Activated naive CD4-positive, alpha-beta T cell treated with anti-CD3 and anti-CD28 coated beads, Interleukin-2, amount 50 U/mL, for 24 hours (primary cell): ENCODE measurements around the gene PRRC2A.

Experiments used
- H3K27ac Mint-ChIP-seq: one replicate; pipeline ENCODE4 v1.8.0; 2021; ENCODE audit warnings: mild to moderate bottlenecking, mixed read lengths
- H3K27me3 Mint-ChIP-seq: one replicate; pipeline ENCODE4 v1.8.0; 2021; ENCODE audit warnings: mixed read lengths
- H3K36me3 Mint-ChIP-seq: one replicate; pipeline ENCODE4 v1.8.0; 2021; ENCODE audit warnings: mixed read lengths
- H3K4me1 Mint-ChIP-seq: one replicate; pipeline ENCODE4 v1.8.0; 2021; ENCODE audit warnings: mixed read lengths
- H3K4me3 Mint-ChIP-seq: one replicate; pipeline ENCODE4 v1.8.0; 2021; ENCODE audit warnings: mild to moderate bottlenecking, mixed read lengths
- H3K9me3 Mint-ChIP-seq: one replicate; pipeline ENCODE4 v1.8.0; 2021; ENCODE audit warnings: mixed read lengths

PRRC2A gene

DNA sequence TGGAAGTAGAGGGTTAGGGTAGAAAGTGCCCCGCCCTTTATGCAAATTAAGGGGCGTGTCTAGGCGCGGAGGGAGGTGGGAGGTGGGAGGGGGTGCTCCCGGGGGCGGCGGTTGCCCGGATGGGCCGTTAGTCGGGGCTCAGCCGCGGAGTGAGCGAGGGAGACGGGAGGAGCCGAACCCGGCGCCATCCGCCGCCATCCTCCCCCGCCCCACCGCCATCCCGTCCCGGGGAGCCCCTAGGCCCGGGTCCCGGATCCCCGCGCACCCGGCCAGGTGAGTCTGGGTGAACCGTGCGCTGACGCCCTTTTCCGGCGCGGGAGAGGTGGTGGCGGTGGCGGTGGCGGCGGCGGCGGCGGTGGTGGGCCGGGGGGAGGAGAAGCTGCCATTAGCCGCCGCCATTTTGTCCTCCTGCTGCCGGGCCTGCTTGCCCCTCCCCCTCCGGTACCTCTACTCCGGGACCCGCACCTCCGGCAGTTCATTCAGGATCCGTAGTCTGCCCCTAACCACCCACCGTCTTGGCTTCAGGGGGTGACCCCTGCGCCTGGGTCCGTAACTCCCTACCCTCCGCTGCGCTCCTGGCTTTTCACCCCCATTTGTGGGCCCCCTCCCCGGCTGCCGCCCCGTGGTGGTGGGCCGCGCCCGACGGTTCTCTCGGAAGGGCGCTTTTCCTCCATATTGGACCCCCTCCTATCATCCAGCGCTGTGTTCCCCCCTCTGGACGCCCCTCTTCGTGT, at the start of gene PRRC2A:
TSS of gene PRRC2A (plus strand) at position 130 of the 734 bp plus-strand sequence. CDS start 2,075 bp downstream, outside the sequence.
- Mint-ChIP-seq H3K36me3 (peaks cover 14% of the 10 kb centered on the region), H3K9me3 (no peaks in the 10 kb centered on the region)

DNA sequence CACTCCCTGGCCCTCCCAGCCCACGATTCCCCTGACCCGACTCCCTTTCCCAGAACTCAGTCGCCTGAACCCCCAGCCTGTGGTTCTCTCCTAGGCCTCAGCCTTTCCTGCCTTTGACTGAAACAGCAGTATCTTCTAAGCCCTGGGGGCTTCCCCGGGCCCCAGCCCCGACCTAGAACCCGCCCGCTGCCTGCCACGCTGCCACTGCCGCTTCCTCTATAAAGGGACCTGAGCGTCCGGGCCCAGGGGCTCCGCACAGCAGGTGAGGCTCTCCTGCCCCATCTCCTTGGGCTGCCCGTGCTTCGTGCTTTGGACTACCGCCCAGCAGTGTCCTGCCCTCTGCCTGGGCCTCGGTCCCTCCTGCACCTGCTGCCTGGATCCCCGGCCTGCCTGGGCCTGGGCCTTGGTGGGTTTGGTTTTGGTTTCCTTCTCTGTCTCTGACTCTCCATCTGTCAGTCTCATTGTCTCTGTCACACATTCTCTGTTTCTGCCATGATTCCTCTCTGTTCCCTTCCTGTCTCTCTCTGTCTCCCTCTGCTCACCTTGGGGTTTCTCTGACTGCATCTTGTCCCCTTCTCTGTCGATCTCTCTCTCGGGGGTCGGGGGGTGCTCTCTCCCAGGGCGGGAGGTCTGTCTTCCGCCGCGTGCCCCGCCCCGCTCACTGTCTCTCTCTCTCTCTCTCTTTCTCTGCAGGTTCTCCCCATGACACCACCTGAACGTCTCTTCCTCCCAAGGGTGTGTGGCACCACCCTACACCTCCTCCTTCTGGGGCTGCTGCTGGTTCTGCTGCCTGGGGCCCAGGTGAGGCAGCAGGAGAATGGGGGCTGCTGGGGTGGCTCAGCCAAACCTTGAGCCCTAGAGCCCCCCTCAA, 48.2 kb upstream of the PRRC2A start, which contains the start of gene LTA:
TSS of gene LTA (plus strand) at position 249 of the 871 bp plus-strand sequence. CDS start at position 703, 454 bp downstream.
- no peaks in the 10 kb centered on the region for H3K9me3 Mint-ChIP-seq
- H3K27ac Mint-ChIP-seq = peak within 1 kb of the TSS; percentile 99
- peak within 1 kb of the TSS; percentile 99 for H3K4me3 Mint-ChIP-seq
- H3K4me1 Mint-ChIP-seq = peaks cover 95% of the 10 kb centered on the region
- H3K27me3 Mint-ChIP-seq = no peaks in the 10 kb centered on the region
- H3K36me3 Mint-ChIP-seq = peaks cover 30% of the 10 kb centered on the region

More for the DNA sequence above, at the start of gene PRRC2A:
- Mint-ChIP-seq H3K27ac (peak within 1 kb of the TSS; percentile 99), H3K4me3 (peak within 1 kb of the TSS; percentile 95), H3K4me1 (peaks cover 43% of the 10 kb centered on the region), H3K27me3 (no peaks in the 10 kb centered on the region)

DNA sequence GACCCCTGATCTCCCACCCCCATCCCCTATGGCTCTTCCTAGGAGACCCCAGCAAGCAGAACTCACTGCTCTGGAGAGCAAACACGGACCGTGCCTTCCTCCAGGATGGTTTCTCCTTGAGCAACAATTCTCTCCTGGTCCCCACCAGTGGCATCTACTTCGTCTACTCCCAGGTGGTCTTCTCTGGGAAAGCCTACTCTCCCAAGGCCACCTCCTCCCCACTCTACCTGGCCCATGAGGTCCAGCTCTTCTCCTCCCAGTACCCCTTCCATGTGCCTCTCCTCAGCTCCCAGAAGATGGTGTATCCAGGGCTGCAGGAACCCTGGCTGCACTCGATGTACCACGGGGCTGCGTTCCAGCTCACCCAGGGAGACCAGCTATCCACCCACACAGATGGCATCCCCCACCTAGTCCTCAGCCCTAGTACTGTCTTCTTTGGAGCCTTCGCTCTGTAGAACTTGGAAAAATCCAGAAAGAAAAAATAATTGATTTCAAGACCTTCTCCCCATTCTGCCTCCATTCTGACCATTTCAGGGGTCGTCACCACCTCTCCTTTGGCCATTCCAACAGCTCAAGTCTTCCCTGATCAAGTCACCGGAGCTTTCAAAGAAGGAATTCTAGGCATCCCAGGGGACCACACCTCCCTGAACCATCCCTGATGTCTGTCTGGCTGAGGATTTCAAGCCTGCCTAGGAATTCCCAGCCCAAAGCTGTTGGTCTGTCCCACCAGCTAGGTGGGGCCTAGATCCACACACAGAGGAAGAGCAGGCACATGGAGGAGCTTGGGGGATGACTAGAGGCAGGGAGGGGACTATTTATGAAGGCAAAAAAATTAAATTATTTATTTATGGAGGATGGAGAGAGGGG, 47.0 kb upstream of the PRRC2A start:
- Mint-ChIP-seq H3K4me1 (peaks cover 87% of the 10 kb centered on the region), H3K36me3 (peaks cover 29% of the 10 kb centered on the region), H3K4me3 (peak overlapping the region; percentile 99), H3K9me3 (no peaks in the 10 kb centered on the region), H3K27me3 (no peaks in the 10 kb centered on the region), H3K27ac (peak overlapping the region; percentile 99)

DNA sequence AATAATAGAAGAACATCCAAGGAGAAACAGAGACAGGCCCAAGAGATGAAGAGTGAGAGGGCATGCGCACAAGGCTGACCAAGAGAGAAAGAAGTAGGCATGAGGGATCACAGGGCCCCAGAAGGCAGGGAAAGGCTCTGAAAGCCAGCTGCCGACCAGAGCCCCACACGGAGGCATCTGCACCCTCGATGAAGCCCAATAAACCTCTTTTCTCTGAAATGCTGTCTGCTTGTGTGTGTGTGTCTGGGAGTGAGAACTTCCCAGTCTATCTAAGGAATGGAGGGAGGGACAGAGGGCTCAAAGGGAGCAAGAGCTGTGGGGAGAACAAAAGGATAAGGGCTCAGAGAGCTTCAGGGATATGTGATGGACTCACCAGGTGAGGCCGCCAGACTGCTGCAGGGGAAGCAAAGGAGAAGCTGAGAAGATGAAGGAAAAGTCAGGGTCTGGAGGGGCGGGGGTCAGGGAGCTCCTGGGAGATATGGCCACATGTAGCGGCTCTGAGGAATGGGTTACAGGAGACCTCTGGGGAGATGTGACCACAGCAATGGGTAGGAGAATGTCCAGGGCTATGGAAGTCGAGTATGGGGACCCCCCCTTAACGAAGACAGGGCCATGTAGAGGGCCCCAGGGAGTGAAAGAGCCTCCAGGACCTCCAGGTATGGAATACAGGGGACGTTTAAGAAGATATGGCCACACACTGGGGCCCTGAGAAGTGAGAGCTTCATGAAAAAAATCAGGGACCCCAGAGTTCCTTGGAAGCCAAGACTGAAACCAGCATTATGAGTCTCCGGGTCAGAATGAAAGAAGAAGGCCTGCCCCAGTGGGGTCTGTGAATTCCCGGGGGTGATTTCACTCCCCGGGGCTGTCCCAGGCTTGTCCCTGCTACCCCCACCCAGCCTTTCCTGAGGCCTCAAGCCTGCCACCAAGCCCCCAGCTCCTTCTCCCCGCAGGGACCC, 46.1 kb upstream of the PRRC2A start:
- peaks cover 87% of the 10 kb centered on the region for H3K4me1 Mint-ChIP-seq
- H3K9me3 Mint-ChIP-seq = no peaks in the 10 kb centered on the region
- H3K4me3 Mint-ChIP-seq = peak overlapping the region; percentile 99
- peak overlapping the region; percentile 99 for H3K27ac Mint-ChIP-seq
- H3K36me3 Mint-ChIP-seq = peaks cover 33% of the 10 kb centered on the region
- H3K27me3 Mint-ChIP-seq = no peaks in the 10 kb centered on the region

DNA sequence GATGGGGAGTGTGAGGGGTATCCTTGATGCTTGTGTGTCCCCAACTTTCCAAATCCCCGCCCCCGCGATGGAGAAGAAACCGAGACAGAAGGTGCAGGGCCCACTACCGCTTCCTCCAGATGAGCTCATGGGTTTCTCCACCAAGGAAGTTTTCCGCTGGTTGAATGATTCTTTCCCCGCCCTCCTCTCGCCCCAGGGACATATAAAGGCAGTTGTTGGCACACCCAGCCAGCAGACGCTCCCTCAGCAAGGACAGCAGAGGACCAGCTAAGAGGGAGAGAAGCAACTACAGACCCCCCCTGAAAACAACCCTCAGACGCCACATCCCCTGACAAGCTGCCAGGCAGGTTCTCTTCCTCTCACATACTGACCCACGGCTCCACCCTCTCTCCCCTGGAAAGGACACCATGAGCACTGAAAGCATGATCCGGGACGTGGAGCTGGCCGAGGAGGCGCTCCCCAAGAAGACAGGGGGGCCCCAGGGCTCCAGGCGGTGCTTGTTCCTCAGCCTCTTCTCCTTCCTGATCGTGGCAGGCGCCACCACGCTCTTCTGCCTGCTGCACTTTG, 45.1 kb upstream of the PRRC2A start, which contains the start of gene TNF:
TSS of gene TNF (plus strand) at position 231 of the 567 bp plus-strand sequence. CDS start at position 408, 177 bp downstream.
- Mint-ChIP-seq H3K27ac (peak within 1 kb of the TSS; percentile 99), H3K4me1 (peaks cover 86% of the 10 kb centered on the region), H3K9me3 (no peaks in the 10 kb centered on the region), H3K36me3 (peaks cover 35% of the 10 kb centered on the region), H3K27me3 (no peaks in the 10 kb centered on the region), H3K4me3 (peak within 1 kb of the TSS; percentile 99)

DNA sequence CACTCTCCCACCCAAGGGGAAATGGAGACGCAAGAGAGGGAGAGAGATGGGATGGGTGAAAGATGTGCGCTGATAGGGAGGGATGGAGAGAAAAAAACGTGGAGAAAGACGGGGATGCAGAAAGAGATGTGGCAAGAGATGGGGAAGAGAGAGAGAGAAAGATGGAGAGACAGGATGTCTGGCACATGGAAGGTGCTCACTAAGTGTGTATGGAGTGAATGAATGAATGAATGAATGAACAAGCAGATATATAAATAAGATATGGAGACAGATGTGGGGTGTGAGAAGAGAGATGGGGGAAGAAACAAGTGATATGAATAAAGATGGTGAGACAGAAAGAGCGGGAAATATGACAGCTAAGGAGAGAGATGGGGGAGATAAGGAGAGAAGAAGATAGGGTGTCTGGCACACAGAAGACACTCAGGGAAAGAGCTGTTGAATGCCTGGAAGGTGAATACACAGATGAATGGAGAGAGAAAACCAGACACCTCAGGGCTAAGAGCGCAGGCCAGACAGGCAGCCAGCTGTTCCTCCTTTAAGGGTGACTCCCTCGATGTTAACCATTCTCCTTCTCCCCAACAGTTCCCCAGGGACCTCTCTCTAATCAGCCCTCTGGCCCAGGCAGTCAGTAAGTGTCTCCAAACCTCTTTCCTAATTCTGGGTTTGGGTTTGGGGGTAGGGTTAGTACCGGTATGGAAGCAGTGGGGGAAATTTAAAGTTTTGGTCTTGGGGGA, 44.4 kb upstream of the PRRC2A start:
- Mint-ChIP-seq H3K4me3 (peak overlapping the region; percentile 99), H3K36me3 (peaks cover 39% of the 10 kb centered on the region), H3K27ac (peak overlapping the region; percentile 99), H3K9me3 (no peaks in the 10 kb centered on the region), H3K27me3 (no peaks in the 10 kb centered on the region), H3K4me1 (peaks cover 84% of the 10 kb centered on the region)

DNA sequence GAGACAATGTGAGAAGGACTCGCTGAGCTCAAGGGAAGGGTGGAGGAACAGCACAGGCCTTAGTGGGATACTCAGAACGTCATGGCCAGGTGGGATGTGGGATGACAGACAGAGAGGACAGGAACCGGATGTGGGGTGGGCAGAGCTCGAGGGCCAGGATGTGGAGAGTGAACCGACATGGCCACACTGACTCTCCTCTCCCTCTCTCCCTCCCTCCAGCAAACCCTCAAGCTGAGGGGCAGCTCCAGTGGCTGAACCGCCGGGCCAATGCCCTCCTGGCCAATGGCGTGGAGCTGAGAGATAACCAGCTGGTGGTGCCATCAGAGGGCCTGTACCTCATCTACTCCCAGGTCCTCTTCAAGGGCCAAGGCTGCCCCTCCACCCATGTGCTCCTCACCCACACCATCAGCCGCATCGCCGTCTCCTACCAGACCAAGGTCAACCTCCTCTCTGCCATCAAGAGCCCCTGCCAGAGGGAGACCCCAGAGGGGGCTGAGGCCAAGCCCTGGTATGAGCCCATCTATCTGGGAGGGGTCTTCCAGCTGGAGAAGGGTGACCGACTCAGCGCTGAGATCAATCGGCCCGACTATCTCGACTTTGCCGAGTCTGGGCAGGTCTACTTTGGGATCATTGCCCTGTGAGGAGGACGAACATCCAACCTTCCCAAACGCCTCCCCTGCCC, 43.5 kb upstream of the PRRC2A start:
- Mint-ChIP-seq H3K27me3 (no peaks in the 10 kb centered on the region), H3K4me1 (peaks cover 79% of the 10 kb centered on the region), H3K27ac (peak overlapping the region; percentile 99), H3K4me3 (peak overlapping the region; percentile 99), H3K36me3 (peaks cover 44% of the 10 kb centered on the region), H3K9me3 (no peaks in the 10 kb centered on the region)

DNA sequence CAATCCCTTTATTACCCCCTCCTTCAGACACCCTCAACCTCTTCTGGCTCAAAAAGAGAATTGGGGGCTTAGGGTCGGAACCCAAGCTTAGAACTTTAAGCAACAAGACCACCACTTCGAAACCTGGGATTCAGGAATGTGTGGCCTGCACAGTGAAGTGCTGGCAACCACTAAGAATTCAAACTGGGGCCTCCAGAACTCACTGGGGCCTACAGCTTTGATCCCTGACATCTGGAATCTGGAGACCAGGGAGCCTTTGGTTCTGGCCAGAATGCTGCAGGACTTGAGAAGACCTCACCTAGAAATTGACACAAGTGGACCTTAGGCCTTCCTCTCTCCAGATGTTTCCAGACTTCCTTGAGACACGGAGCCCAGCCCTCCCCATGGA, 42.9 kb upstream of the PRRC2A start:
- H3K36me3 Mint-ChIP-seq = peaks cover 41% of the 10 kb centered on the region
- peaks cover 79% of the 10 kb centered on the region for H3K4me1 Mint-ChIP-seq
- no peak overlapping the region for H3K27ac Mint-ChIP-seq

DNA sequence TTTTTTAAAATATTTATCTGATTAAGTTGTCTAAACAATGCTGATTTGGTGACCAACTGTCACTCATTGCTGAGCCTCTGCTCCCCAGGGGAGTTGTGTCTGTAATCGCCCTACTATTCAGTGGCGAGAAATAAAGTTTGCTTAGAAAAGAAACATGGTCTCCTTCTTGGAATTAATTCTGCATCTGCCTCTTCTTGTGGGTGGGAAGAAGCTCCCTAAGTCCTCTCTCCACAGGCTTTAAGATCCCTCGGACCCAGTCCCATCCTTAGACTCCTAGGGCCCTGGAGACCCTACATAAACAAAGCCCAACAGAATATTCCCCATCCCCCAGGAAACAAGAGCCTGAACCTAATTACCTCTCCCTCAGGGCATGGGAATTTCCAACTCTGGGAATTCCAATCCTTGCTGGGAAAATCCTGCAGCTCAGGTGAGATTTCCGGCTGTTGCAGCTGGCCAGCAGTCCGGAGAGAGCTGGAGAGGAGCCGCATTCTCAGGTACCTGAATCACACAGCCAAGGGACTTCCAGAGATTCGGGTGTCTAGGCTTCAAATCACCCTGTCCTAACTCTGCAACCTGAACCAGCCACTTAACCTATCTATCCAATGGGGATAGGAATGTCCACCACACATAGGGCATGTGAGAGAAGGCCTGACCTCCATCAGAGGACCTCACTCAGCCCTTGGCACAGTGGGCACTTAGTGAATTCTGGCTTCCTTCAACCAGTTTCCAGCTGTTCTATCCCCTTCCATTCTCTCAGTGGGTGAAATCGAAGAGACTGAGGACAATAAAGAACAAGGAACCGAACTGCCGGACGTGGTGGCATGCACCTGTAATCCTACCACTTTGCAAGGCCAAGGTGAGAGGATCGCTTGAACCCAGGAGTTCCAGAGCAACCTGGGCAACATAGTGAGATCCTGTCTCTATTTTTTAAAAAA, 42.1 kb upstream of the PRRC2A start:
- H3K4me3 Mint-ChIP-seq = peak overlapping the region; percentile 93
- H3K4me1 Mint-ChIP-seq = peaks cover 78% of the 10 kb centered on the region
- peak overlapping the region; percentile 83 for H3K27ac Mint-ChIP-seq
- H3K36me3 Mint-ChIP-seq = peaks cover 40% of the 10 kb centered on the region
- no peaks in the 10 kb centered on the region for H3K9me3 Mint-ChIP-seq
- no peaks in the 10 kb centered on the region for H3K27me3 Mint-ChIP-seq

More for the DNA sequence above, 42.9 kb upstream of the PRRC2A start:
- Mint-ChIP-seq H3K9me3 (no peaks in the 10 kb centered on the region), H3K4me3 (peak overlapping the region; percentile 99), H3K27me3 (no peaks in the 10 kb centered on the region)

DNA sequence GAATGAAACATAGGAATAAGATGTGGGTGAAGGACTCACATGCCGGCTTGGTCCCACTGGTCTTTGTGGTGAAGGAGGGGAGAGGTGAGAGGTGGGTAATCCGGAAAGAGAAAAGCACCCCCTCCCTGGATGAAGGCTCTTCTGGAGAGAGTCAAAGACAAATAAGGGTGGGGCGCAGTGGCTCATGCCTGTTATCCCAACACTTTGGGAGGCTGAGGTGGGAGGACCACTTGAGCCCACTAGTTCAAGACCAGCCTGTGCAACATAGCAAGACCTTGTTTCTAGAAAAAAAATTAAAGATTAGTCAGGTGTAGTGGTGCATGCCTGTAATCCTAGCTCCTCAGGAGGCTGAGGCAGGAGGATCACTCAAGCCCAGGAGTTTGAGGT, 41.4 kb upstream of the PRRC2A start:
- peak overlapping the region; percentile 83 for H3K27ac Mint-ChIP-seq
- H3K27me3 Mint-ChIP-seq = no peaks in the 10 kb centered on the region
- H3K36me3 Mint-ChIP-seq = peaks cover 37% of the 10 kb centered on the region
- H3K4me1 Mint-ChIP-seq = peaks cover 77% of the 10 kb centered on the region
- H3K9me3 Mint-ChIP-seq = no peaks in the 10 kb centered on the region
- peak overlapping the region; percentile 93 for H3K4me3 Mint-ChIP-seq

DNA sequence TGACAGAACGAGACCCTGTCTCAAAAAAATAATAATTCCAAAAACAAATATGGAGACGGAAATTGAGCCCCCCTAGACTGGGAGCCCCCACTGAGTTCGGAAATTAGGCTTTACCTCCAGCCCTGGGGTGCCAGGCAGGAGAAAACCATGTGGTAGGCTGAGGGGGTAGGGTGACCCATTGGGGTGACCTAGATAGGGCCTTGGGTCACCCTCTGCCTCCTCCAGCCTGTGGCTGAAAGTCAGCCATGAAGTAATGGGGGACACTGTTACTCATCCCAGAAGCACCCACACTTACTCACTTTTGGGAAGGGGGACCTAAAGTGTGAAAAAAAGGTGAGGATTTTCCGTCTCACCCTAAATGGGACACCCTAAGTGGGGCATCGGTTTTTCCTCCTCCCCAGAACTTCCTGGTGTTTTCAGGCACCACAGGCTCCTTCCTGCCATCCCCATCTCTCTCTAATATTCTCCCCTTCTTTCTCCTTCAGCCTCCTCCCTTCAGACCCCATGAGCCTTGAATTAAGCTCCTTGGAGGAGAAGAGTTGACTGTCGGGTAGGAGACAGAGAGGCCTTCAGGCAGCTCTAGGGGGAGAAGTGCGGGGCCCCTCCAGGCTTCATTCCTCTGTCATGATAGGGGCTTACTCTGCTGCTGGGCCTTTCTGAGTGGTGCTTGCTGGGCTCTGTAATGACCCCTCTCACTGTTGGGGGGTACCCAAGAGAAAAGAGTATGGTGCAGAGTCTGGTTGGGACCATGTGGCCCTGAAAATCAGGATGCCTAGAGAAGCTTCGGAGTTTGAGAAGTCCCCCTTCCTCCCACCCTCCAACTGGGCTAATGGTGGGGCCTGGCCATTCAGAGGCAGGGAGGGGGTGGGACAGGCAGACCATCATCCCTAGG, 40.7 kb upstream of the PRRC2A start:
- Mint-ChIP-seq H3K4me1 (peaks cover 77% of the 10 kb centered on the region), H3K27ac (peak overlapping the region; percentile 97), H3K27me3 (no peaks in the 10 kb centered on the region), H3K4me3 (peak overlapping the region; percentile 93), H3K36me3 (peaks cover 37% of the 10 kb centered on the region), H3K9me3 (no peaks in the 10 kb centered on the region)
